Liver (tissue), 9 donors: ENCODE results near the gene MTHFSD. TPM values are rescaled to one million over a fixed set of nuclear protein-coding genes. Genes with fewer than 3 reads are reported as not detected.
A peak's percentile ranks its signal among the peaks of the same experiment; 100 is the strongest.

ENCODE experiments used
- DNase-seq: peaks from one replicate; pipeline ENCODE4 v3.0.0-alpha.2; 2017; ENCODE audit warnings: low spot score
- H3K27ac ChIP-seq, 2 donors: one replicate each; pipeline ENCODE4 v1.7.0; 2013; ENCODE audit warnings: inconsistent platforms in 2 of 2, low read length in 2 of 2, control low read depth in 1 of 2, low read depth in 1 of 2, mild to moderate bottlenecking in 1 of 2
- H3K27me3 ChIP-seq, 4 donors: one replicate each; pipeline versions ENCODE4 v1.6.1 to v1.7.0; 2013; ENCODE audit warnings: low read length in 3 of 4, inconsistent platforms in 1 of 4, mild to moderate bottlenecking in 1 of 4, moderate library complexity in 1 of 4; ENCODE audit not compliant: control insufficient read depth in 4 of 4, insufficient read depth in 4 of 4
- H3K36me3 ChIP-seq, 4 donors: one replicate each; pipeline versions ENCODE4 v1.6.1 to v1.7.0; 2013; ENCODE audit warnings: low read length in 3 of 4, mild to moderate bottlenecking in 3 of 4, low read depth in 1 of 4, moderate library complexity in 1 of 4; ENCODE audit not compliant: control insufficient read depth in 4 of 4, insufficient read depth in 3 of 4
- H3K4me1 ChIP-seq, 4 donors: one replicate each; pipeline versions ENCODE4 v1.6.1 to v1.7.0; 2013; ENCODE audit warnings: low read length in 3 of 4, mild to moderate bottlenecking in 3 of 4, moderate library complexity in 1 of 4; ENCODE audit not compliant: control insufficient read depth in 4 of 4, insufficient read depth in 4 of 4
- H3K4me3 ChIP-seq, 3 donors: one replicate each; pipeline versions ENCODE4 v1.6.1 to v1.7.0; 2013; ENCODE audit warnings: low read length in 3 of 3, control low read depth in 1 of 3, low read depth in 1 of 3, mild to moderate bottlenecking in 1 of 3
- H3K9ac ChIP-seq, 2 donors: one replicate each; pipeline ENCODE4 v1.7.0; 2013; ENCODE audit warnings: low read length in 2 of 2, mild to moderate bottlenecking in 2 of 2, moderate library complexity in 2 of 2, control low read depth in 1 of 2, low read depth in 1 of 2
- H3K9me3 ChIP-seq, 4 donors: one replicate each; pipeline versions ENCODE4 v1.6.1 to v1.7.0; 2013; ENCODE audit warnings: low read length in 3 of 4; ENCODE audit not compliant: control insufficient read depth in 4 of 4
- FOXA1 ChIP-seq: IDR thresholded peaks from 2 replicates; pipeline ENCODE4 v1.6.1; 2016; ENCODE audit warnings: antibody characterized with exemption
- FOXA2 ChIP-seq: IDR thresholded peaks from 2 replicates; pipeline ENCODE4 v1.6.1; 2016; ENCODE audit warnings: antibody characterized with exemption
- HNF4A ChIP-seq, 2 donors: conservative IDR thresholded peaks; 2 replicates each; pipeline ENCODE4 v1.6.1; 2016; ENCODE audit warnings: antibody characterized with exemption in 2 of 2, mild to moderate bottlenecking in 2 of 2
- HNF4G ChIP-seq: IDR thresholded peaks from 2 replicates; pipeline ENCODE4 v1.6.1; 2016; ENCODE audit warnings: antibody characterized with exemption
- NR2F2 ChIP-seq: IDR thresholded peaks from 2 replicates; pipeline ENCODE4 v1.6.1; 2016; ENCODE audit warnings: antibody characterized with exemption
- RAD21 ChIP-seq, 2 donors: IDR thresholded peaks; 2 replicates each; pipeline ENCODE4 v1.6.1; 2016; ENCODE audit warnings: antibody characterized with exemption in 2 of 2, mild to moderate bottlenecking in 2 of 2
- RXRA ChIP-seq, 2 donors: IDR thresholded peaks; 2 replicates each; pipeline ENCODE4 v1.6.1; 2017 to 2018; ENCODE audit warnings: antibody characterized with exemption in 2 of 2, mild to moderate bottlenecking in 1 of 2
- SP1 ChIP-seq: IDR thresholded peaks from 2 replicates; pipeline ENCODE4 v1.6.1; 2018; ENCODE audit warnings: antibody characterized with exemption, mild to moderate bottlenecking
- YY1 ChIP-seq: IDR thresholded peaks from 2 replicates; pipeline ENCODE4 v1.6.1; 2016; ENCODE audit warnings: antibody characterized with exemption, mild to moderate bottlenecking
- WGBS: extraction: QIAGEN DNeasy Blood & Tissue Kit; methylation state at CpG from one replicate; pipeline ENCODE4 v1.1.7; 2013; 5-methylcytosine and 5-hydroxymethylcytosine counted together
- polyA plus RNA-seq, 2 donors: library from polyadenylated mRNA; stranded (reverse) in 1 of 2; unstranded in 1 of 2; fragments of 200-250 nt in 1 of 2; fragments of >200 nt in 1 of 2; fragmentation: Nextera tagmentation in 1 of 2; extraction: Ambion mirVana in 1 of 2; gene quantifications; one replicate each; pipeline versions ENCODE4 v1.2.1 to v1.2.3, GENCODE V29; 2013 to 2015
- total RNA-seq, 2 donors: library from RNA; depleted of rRNA; stranded (reverse); fragments of >200 nt; gene quantifications; one replicate each; pipeline ENCODE4 v1.2.3, GENCODE V29; 2014
- TF ChIP-seq, protein P1 (sequence below): fragments of 150-350 bp; IDR thresholded peaks from 2 replicates; pipeline ENCODE4 v1.5.1; 2017; ENCODE audit warnings: improper control_type of control experiment, low read depth, low read length; ENCODE audit not compliant: missing input control
- TF ChIP-seq, protein P2 (sequence below): IDR thresholded peaks from 2 replicates; pipeline ENCODE4 v1.6.1; 2016; ENCODE audit warnings: antibody characterized with exemption
- TF ChIP-seq, protein P3 (sequence below): IDR thresholded peaks from 2 replicates; pipeline ENCODE4 v1.6.1; 2016; ENCODE audit warnings: antibody characterized with exemption
- donor health status: healthy.
- donor health status: healthy.
- donor health status: healthy.
- donor health status: healthy.
- donor health status: healthy.

The MTHFSD gene
- total and polyA plus RNA-seq, 4 donors, result 4.6 to 8.1 (median 6.5) TPM

DNA sequence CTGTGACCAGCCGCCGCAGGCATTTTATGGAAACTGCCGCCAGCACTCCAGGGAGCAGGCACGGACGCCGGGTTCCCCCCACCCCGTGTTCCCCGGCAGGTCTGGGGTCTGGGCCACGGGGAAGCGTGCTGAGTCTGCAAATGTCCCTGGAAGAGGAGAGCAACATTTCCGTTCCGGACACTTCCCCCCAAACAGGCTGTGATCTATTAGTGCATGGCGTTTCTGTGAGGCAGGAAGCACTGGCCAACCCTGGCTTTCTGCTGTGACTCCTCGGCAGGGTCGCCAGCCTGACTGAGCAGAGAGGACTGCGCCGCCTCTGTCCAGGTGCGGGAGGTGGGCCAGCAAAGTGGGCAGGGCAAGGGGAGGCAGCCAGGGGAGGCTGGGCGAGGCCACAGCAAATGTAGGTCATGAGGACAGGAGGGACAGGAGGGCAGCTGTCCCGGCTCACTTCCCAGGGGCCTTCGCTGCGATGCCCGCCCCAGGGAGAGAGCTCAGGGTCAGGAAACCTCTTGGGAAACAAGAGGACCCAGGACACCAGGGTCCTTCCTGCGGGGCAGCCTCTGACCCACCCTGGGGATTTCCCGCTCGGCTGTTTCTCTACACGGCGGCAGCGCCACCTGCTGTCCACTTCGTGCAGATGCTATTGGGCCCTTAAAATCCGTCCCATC is 35.3 kb downstream of the MTHFSD start:
- no peaks in the 10 kb centered on the region for H3K9me3 ChIP-seq
- no peaks in the 10 kb centered on the region for H3K36me3 ChIP-seq
- WGBS, result 20% methylated on average over 31 of the region's 31 CpGs
- TF ChIP-seq RAD21 (IDR thresholded peaks at IDR 0.05) (peak; percentile 78 to 83), SP1 (no peak), RXRA (IDR thresholded peaks at IDR 0.05) (no peak), HNF4G (no peak), NR2F2 (peak; percentile 28), FOXA1 (no peak)
- TF ChIP-seq, protein P1, sequence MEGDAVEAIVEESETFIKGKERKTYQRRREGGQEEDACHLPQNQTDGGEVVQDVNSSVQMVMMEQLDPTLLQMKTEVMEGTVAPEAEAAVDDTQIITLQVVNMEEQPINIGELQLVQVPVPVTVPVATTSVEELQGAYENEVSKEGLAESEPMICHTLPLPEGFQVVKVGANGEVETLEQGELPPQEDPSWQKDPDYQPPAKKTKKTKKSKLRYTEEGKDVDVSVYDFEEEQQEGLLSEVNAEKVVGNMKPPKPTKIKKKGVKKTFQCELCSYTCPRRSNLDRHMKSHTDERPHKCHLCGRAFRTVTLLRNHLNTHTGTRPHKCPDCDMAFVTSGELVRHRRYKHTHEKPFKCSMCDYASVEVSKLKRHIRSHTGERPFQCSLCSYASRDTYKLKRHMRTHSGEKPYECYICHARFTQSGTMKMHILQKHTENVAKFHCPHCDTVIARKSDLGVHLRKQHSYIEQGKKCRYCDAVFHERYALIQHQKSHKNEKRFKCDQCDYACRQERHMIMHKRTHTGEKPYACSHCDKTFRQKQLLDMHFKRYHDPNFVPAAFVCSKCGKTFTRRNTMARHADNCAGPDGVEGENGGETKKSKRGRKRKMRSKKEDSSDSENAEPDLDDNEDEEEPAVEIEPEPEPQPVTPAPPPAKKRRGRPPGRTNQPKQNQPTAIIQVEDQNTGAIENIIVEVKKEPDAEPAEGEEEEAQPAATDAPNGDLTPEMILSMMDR, result peak; percentile 84
- TF ChIP-seq, protein P2, sequence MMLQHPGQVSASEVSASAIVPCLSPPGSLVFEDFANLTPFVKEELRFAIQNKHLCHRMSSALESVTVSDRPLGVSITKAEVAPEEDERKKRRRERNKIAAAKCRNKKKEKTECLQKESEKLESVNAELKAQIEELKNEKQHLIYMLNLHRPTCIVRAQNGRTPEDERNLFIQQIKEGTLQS, result no peak
- no peak overlapping the region for H3K9ac ChIP-seq
- H3K27me3 ChIP-seq, result peaks cover 2 to 25% (median 14%) of the 10 kb centered on the region in 4 donors
- H3K4me3 ChIP-seq, result no peak overlapping the region
- DNase-seq, result peak; percentile 63
- peaks cover 0 to 15% (median 0%) of the 10 kb centered on the region in 4 donors for H3K4me1 ChIP-seq
- H3K27ac ChIP-seq, result no peak overlapping the region

DNA sequence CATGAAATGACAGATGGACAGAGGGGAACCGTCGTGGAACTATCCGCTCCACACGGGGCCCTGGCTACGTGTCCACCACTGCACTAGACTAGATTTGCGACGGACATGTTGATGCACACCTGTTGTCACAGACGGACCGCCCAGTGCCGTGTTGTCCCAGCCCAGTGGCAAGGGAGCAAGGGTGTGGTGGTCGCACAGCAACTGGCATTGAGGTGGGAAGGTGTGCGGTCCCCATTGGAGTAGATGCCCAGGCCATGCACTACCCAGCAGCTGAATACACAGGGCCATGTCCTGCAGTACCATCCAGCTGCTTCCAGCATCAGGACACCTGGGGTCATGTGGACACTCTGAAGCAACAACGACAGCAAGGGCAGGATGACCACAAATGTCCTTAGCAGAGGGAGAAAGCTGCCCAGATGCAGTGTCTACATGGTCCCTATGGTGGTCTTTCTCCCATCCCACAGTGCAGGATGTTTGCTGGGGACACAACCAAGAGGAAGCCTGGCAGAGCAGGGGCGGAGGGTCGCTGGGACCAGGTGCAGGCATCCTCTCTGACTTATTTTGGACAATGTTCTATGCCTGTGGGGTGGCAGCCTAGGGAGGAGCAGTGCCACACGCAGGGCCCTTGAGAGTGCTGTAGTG is 35.9 kb downstream of the MTHFSD start:
- DNase-seq, result no peak

DNA sequence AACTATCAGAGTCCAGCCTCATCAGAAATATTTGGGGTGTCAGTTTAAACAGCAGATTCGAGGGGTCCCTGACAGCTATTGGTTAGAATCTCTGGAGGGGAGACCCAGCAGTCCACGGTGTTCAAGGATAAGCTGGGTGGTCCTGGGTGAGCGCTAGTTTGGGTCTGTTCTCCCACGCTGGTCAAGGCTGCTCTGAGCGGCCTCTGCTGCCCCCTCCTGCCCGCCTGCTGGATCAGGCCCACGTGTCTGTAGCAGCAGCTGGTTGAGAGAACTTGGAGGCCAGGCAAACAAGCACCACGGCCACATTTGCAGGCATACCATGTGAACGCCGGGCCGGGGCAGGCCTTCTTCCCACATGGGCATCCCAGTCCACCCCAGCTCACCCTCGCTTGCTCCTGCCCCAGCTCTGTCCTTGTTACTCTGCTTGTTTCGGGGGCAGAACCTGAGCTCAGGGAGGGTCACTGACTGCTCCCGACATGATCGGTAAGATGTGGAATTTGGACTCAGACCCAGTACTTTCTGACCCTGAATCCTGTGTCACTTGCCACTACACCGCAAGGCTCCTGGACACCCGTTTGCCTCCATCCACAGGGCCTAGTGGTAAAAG is 37.3 kb downstream of the MTHFSD start:
- no peak overlapping the region for H3K9ac ChIP-seq
- no peaks in the 10 kb centered on the region for H3K36me3 ChIP-seq
- no peak overlapping the region for H3K27ac ChIP-seq
- WGBS, result 11% methylated on average over 17 of the region's 17 CpGs
- peak; percentile 66 for DNase-seq
- peaks cover 0 to 15% (median 0%) of the 10 kb centered on the region in 4 donors for H3K4me1 ChIP-seq
- TF ChIP-seq SP1 (no peak), RAD21 (IDR thresholded peaks at IDR 0.05) (peak; percentile 76 to 83)
- TF ChIP-seq, protein P1, result peak; percentile 63
- TF ChIP-seq, protein P3, sequence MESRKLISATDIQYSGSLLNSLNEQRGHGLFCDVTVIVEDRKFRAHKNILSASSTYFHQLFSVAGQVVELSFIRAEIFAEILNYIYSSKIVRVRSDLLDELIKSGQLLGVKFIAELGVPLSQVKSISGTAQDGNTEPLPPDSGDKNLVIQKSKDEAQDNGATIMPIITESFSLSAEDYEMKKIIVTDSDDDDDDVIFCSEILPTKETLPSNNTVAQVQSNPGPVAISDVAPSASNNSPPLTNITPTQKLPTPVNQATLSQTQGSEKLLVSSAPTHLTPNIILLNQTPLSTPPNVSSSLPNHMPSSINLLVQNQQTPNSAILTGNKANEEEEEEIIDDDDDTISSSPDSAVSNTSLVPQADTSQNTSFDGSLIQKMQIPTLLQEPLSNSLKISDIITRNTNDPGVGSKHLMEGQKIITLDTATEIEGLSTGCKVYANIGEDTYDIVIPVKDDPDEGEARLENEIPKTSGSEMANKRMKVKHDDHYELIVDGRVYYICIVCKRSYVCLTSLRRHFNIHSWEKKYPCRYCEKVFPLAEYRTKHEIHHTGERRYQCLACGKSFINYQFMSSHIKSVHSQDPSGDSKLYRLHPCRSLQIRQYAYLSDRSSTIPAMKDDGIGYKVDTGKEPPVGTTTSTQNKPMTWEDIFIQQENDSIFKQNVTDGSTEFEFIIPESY, result no peak
- no peaks in the 10 kb centered on the region for H3K9me3 ChIP-seq
- H3K27me3 ChIP-seq, result peaks cover 5 to 26% (median 21%) of the 10 kb centered on the region in 4 donors
- H3K4me3 ChIP-seq, result no peak overlapping the region

More for the DNA sequence above, 35.9 kb downstream of the MTHFSD start:
- no peak for TF ChIP-seq HNF4A (conservative IDR thresholded peaks at IDR 0.05)
- no peak for TF ChIP-seq SP1
- no peak for TF ChIP-seq FOXA2
- no peak for TF ChIP-seq YY1
- Histone ChIP-seq H3K9ac (no peak overlapping the region), H3K36me3 (no peaks in the 10 kb centered on the region), H3K27ac (no peak overlapping the region), H3K9me3 (no peaks in the 10 kb centered on the region), H3K4me1 (peaks cover 0 to 15% (median 0%) of the 10 kb centered on the region in 4 donors), H3K27me3 (peaks cover 2 to 25% (median 16%) of the 10 kb centered on the region in 4 donors), H3K4me3 (no peak overlapping the region)
- 84% methylated on average over 16 of the region's 16 CpGs for WGBS
